ENCODE data around the gene DBI. TPM values are rescaled to one million over a fixed set of nuclear protein-coding genes. Genes with fewer than 3 reads are reported as not detected.

Gene DBI
- total RNA-seq: 100 to 1,000 TPM; 109 to 130 TPM
- polyA plus RNA-seq (ENCODE audit: insufficient read depth, low read depth, low replicate concordance): 434 TPM
- long read RNA-seq, donor 1, transcript DBI-202 (4 exons, 637 nt): major isoform, 107 of 111 reads
- long read RNA-seq, donor 1, partial matches to known transcripts: 0 of 111 reads
- long read RNA-seq, donor 1, other reads (novel, unspliced or antisense): 0 of 111 reads
- long read RNA-seq, donor 2, transcript DBI-202 (4 exons, 637 nt): major isoform, 82 of 92 reads
- long read RNA-seq, donor 2, partial matches to known transcripts: 5 of 92 reads
- long read RNA-seq, donor 2, other reads (novel, unspliced or antisense): 0 of 92 reads

GRCh38 chr2:119366649-119367471, at the start of gene DBI, which contains the start of gene C2orf76:
TSS of gene DBI (plus strand) at chr2:119366977. CDS start at chr2:119367052, 75 bp downstream.
TSS of gene C2orf76 (minus strand) at chr2:119366834. CDS start at chr2:119339959, 26,875 bp downstream.
- Histone ChIP-seq H3K4me3 (peak within 1 kb of the TSS; percentile 64 to 71), H3K9me3 (no peaks in the 10 kb centered on the region), H3K27me3 (no peaks in the 10 kb centered on the region), H3K36me3 (ENCODE audit: low read depth, missing control alignments) (no peaks in the 10 kb centered on the region), H3K27ac (peak within 1 kb of the TSS; percentile 75 to 77), H3K4me1 (peaks cover 15% of the 10 kb centered on the region)
- intact Hi-C loops (cut with DNase I; ENCODE audit: low total_unique reads): no loop called here
- TF ChIP-seq POLR2A (IDR thresholded peaks at IDR 0.05): peak; percentile 24
- TF ChIP-seq CTCF (IDR thresholded peaks at IDR 0.05): no peak
- DNase-seq: peak; percentile 96
- WGBS, 2 donors: 0% methylated on average over 22 to 65 of the region's 65 CpGs

GRCh38 chr2:119317554-119317953, 49.2 kb upstream of the DBI start:
- H3K36me3 ChIP-seq (ENCODE audit: low read depth, missing control alignments): no peaks in the 10 kb centered on the region
- H3K4me1 ChIP-seq: peaks cover 3% of the 10 kb centered on the region
- TF ChIP-seq CTCF (IDR thresholded peaks at IDR 0.05): no peak
- TF ChIP-seq POLR2A (IDR thresholded peaks at IDR 0.05): no peak
- no peak overlapping the region for H3K4me3 ChIP-seq
- no peak overlapping the region for H3K27ac ChIP-seq
- H3K9me3 ChIP-seq: no peaks in the 10 kb centered on the region
- no peaks in the 10 kb centered on the region for H3K27me3 ChIP-seq
- 89 to 95% methylated on average over 1 of the region's 1 CpG for WGBS, 2 donors
- DNase-seq: no peak
- intact Hi-C loops (cut with DNase I; ENCODE audit: low total_unique reads): no loop called here

GRCh38 chr2:119319593-119319992, 47.2 kb upstream of the DBI start:
- TF ChIP-seq POLR2A (IDR thresholded peaks at IDR 0.05): no peak
- no peak for TF ChIP-seq CTCF (IDR thresholded peaks at IDR 0.05)
- intact Hi-C loops (cut with DNase I; ENCODE audit: low total_unique reads): no loop called here
- DNase-seq: no peak
- 68 to 86% methylated on average over 7 of the region's 7 CpGs for WGBS, 2 donors
- Histone ChIP-seq H3K9me3 (no peaks in the 10 kb centered on the region), H3K4me3 (no peak overlapping the region), H3K27me3 (no peaks in the 10 kb centered on the region), H3K27ac (no peak overlapping the region), H3K36me3 (ENCODE audit: low read depth, missing control alignments) (no peaks in the 10 kb centered on the region), H3K4me1 (peaks cover 3% of the 10 kb centered on the region)

- Histone ChIP-seq H3K27me3 (no peaks in the 10 kb centered on the region), H3K27ac (no peak overlapping the region), H3K9me3 (no peaks in the 10 kb centered on the region), H3K4me3 (no peak overlapping the region), H3K4me1 (no peaks in the 10 kb centered on the region), H3K36me3 (ENCODE audit: low read depth, missing control alignments) (no peaks in the 10 kb centered on the region)
- no peak for DNase-seq
- intact Hi-C loops (cut with DNase I; ENCODE audit: low total_unique reads): no loop called here
- TF ChIP-seq POLR2A (IDR thresholded peaks at IDR 0.05): no peak
- TF ChIP-seq CTCF (IDR thresholded peaks at IDR 0.05): no peak
- 85 to 91% methylated on average over 8 of the region's 8 CpGs for WGBS, 2 donors
Measured at GRCh38 chr2:119323459-119323858, 43.3 kb upstream of the DBI start.

All from testis (tissue), 5 donors.